HEK293 (cell line): ENCODE measurements around the gene STYK1.
"Not testable (repeated sequence)": the region's sequence is repeated elsewhere in the genome, so short reads cannot be mapped to it uniquely, and the experiment has no call there.

ENCODE experiments used
- CTCF ChIA-PET: fragments of 350-600 bp; formaldehyde crosslinking; extraction: SDS; loops from one replicate; lab custom pipeline; 2021; ENCODE audit warnings: antibody characterized with exemption; lab: Yijun Ruan, JAX
- POLR2A ChIA-PET: fragments of 300-600 bp; formaldehyde crosslinking; extraction: SDS; loops from one replicate; lab custom pipeline; 2020; ENCODE audit warnings: antibody characterized with exemption, inconsistent platforms; lab: Yijun Ruan, JAX
- H3K27ac ChIP-seq: fragments of 200-500 bp; sonication (Bioruptor generic); 2 replicates; pipeline ENCODE4 v1.5.1; 2014; ENCODE audit warnings: low read depth, low read length, control low read depth, inconsistent platforms; ENCODE audit errors: extremely low read depth
- H3K36me3 ChIP-seq, 2 experiments: fragments of 200-500 bp in 1 of 2; sonication (Bioruptor generic) in 1 of 2; 1 replicate in 1 of 2; 2 replicates in 1 of 2; pipeline ENCODE4 v1.5.1; 2014 to 2017; ENCODE audit warnings: inconsistent platforms in 2 of 2, low read length in 2 of 2; ENCODE audit not compliant: control insufficient read depth in 2 of 2, insufficient read depth in 1 of 2
- H3K4me1 ChIP-seq: fragments of 200-500 bp; sonication (Bioruptor generic); 2 replicates; pipeline ENCODE4 v1.5.1; 2014; ENCODE audit warnings: mild to moderate bottlenecking, low read length, inconsistent platforms; ENCODE audit not compliant: control insufficient read depth, insufficient read depth
- H3K4me3 ChIP-seq: 2 replicates; pipeline ENCODE4 v1.5.1; 2011; ENCODE audit warnings: low read depth, mild to moderate bottlenecking, control low read depth, low read length, moderate library complexity
- H3K9me3 ChIP-seq: fragments of 200-500 bp; sonication (Bioruptor generic); 2 replicates; pipeline ENCODE4 v1.5.1; 2014; ENCODE audit warnings: low read depth, low read length, inconsistent platforms; ENCODE audit not compliant: control insufficient read depth, insufficient read depth
- KLF1 ChIP-seq: fragments of 450-650 bp; formaldehyde crosslinking; IDR thresholded peaks from 2 replicates; pipeline ENCODE4 v1.5.1; 2016; ENCODE audit warnings: missing biosample characterization, missing genetic modification characterization
- SCRT1 ChIP-seq: fragments of 450-650 bp; formaldehyde crosslinking; IDR thresholded peaks from 2 replicates; pipeline ENCODE4 v1.5.1; 2016; ENCODE audit warnings: missing biosample characterization, missing genetic modification characterization, borderline replicate concordance
- SCRT2 ChIP-seq: fragments of 450-650 bp; formaldehyde crosslinking; IDR thresholded peaks from 2 replicates; pipeline ENCODE4 v1.5.1; 2016; ENCODE audit warnings: missing biosample characterization, missing genetic modification characterization
- SP2 ChIP-seq: fragments of 450-650 bp; formaldehyde crosslinking; IDR thresholded peaks from 2 replicates; pipeline ENCODE4 v1.5.1; 2016; ENCODE audit warnings: missing biosample characterization, missing genetic modification characterization
- ZBTB48 ChIP-seq: fragments of 450-650 bp; formaldehyde crosslinking; IDR thresholded peaks from 2 replicates; pipeline ENCODE4 v1.5.1; 2016; ENCODE audit warnings: missing biosample characterization, missing genetic modification characterization
- ZNF16 ChIP-seq: fragments of 450-650 bp; formaldehyde crosslinking; IDR thresholded peaks from 2 replicates; pipeline ENCODE4 v1.5.1; 2016; ENCODE audit warnings: low read depth, missing biosample characterization, missing genetic modification characterization
- ZNF2 ChIP-seq: fragments of 450-650 bp; formaldehyde crosslinking; IDR thresholded peaks from 2 replicates; pipeline ENCODE4 v1.5.1; 2016; ENCODE audit warnings: missing biosample characterization, missing genetic modification characterization
- ZNF266 ChIP-seq: fragments of 450-650 bp; formaldehyde crosslinking; IDR thresholded peaks from 2 replicates; pipeline ENCODE4 v1.5.1; 2016; ENCODE audit warnings: missing biosample characterization, missing genetic modification characterization, low read depth
- ZNF354C ChIP-seq: fragments of 450-650 bp; formaldehyde crosslinking; IDR thresholded peaks from 2 replicates; pipeline ENCODE4 v1.5.1; 2016; ENCODE audit warnings: missing biosample characterization, missing genetic modification characterization, low read depth, borderline replicate concordance
- ZNF366 ChIP-seq: fragments of 450-650 bp; formaldehyde crosslinking; conservative IDR thresholded peaks from 2 replicates; pipeline ENCODE4 v1.5.1; 2016; ENCODE audit warnings: missing biosample characterization, missing genetic modification characterization
- ZNF48 ChIP-seq: fragments of 450-650 bp; formaldehyde crosslinking; IDR thresholded peaks from 2 replicates; pipeline ENCODE4 v1.5.1; 2016; ENCODE audit warnings: missing biosample characterization, missing genetic modification characterization
- ZNF544 ChIP-seq: fragments of 450-650 bp; formaldehyde crosslinking; IDR thresholded peaks from 2 replicates; pipeline ENCODE4 v1.5.0; 2017; ENCODE audit warnings: missing biosample characterization, missing genetic modification characterization
- ZNF560 ChIP-seq: fragments of 450-650 bp; formaldehyde crosslinking; IDR thresholded peaks from 2 replicates; pipeline ENCODE4 v1.5.1; 2017; ENCODE audit warnings: missing biosample characterization, missing genetic modification characterization, borderline replicate concordance
- ZNF654 ChIP-seq: fragments of 450-650 bp; formaldehyde crosslinking; IDR thresholded peaks from 2 replicates; pipeline ENCODE4 v1.5.1; 2016; ENCODE audit warnings: low read depth, missing biosample characterization, missing genetic modification characterization
- ZNF747 ChIP-seq: fragments of 450-650 bp; formaldehyde crosslinking; IDR thresholded peaks from 2 replicates; pipeline ENCODE4 v1.5.1; 2016; ENCODE audit warnings: missing biosample characterization, missing genetic modification characterization
- ZNF776 ChIP-seq: fragments of 450-650 bp; formaldehyde crosslinking; IDR thresholded peaks from 2 replicates; pipeline ENCODE4 v1.5.0; 2017; ENCODE audit warnings: missing biosample characterization, missing genetic modification characterization, borderline replicate concordance
- ZSCAN16 ChIP-seq: fragments of 450-650 bp; formaldehyde crosslinking; IDR thresholded peaks from 2 replicates; pipeline ENCODE4 v1.5.1; 2016; ENCODE audit warnings: missing biosample characterization, missing genetic modification characterization
- TF ChIP-seq, protein P1 (sequence below): fragments of 450-650 bp; formaldehyde crosslinking; IDR thresholded peaks from 2 replicates; pipeline ENCODE4 v1.5.1; 2016; ENCODE audit warnings: missing biosample characterization, missing genetic modification characterization
- TF ChIP-seq, protein P2 (sequence below): fragments of 450-650 bp; formaldehyde crosslinking; IDR thresholded peaks from 2 replicates; pipeline ENCODE4 v1.5.1; 2016; ENCODE audit warnings: missing biosample characterization, missing genetic modification characterization
- TF ChIP-seq, protein P3 (sequence below): fragments of 450-650 bp; formaldehyde crosslinking; IDR thresholded peaks from 2 replicates; pipeline ENCODE4 v1.5.1; 2017; ENCODE audit warnings: missing biosample characterization, mild to moderate bottlenecking, missing genetic modification characterization, moderate library complexity

STYK1 gene

DNA sequence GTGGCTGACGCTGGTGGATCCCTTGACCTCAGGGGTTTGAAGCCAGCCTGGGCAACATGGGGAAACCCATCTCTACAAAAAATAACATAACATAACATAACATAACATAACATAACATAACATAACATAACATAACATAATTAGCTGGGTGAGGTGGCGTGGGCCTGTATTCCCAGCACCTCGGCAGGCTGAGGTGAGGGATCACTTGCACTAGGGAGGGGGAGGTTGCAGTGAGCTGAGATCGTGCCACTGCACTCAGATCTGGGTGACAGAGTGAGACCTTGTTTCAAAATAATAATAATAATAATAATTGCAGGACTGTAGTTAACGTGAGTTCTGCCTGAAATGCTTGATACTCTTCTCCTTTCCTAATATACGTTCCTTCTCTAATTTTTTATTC, 61.7 kb downstream of the STYK1 start:
- Histone ChIP-seq H3K4me1 (0 out of 2 replicates have a peak, but pooled peaks cover 3% of the 10 kb centered on the region), H3K4me3 (peak overlapping the region; percentile 82; the same call in 1 of the 2 replicates)

DNA sequence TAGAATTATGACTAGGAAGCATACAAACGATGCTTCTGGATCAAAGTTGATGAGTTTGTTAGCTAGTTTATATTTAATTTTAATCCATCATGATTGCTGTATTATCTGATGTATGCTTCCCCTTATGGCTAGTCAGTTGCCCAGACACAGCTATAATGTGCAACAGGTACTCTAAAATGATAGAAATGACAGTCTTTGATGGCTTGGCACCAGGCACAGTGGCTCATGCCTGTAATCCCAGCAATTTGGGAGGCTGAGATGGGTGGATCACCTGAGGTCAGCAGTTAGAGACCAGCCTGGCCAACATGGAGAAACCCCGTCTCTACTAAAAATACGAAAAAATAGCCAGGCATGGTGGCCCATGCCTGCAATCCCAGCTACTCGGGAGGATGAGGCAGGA, 62.6 kb downstream of the STYK1 start:
- not testable (repeated sequence) for H3K9me3 ChIP-seq, H3K27ac ChIP-seq, H3K4me3 ChIP-seq, H3K4me1 ChIP-seq
- H3K36me3 ChIP-seq, result peaks cover 31 to 46% of the 10 kb centered on the region in 2 experiments
- ChIA-PET CTCF (interaction anchor here (0.7 to 2.3 kb wide), 2 partner anchors 15 to 138 kb away, joined by 3 to 10 read pairs; no protein-coding TSS in a partner anchor), POLR2A (interaction anchor here (0.7 kb wide), 1 partner anchor 552 kb away, joined by 7 read pairs; no protein-coding TSS in a partner anchor)
- peak; percentile 93 for TF ChIP-seq SCRT1 (tag by site-specific recombination)
- peak; percentile 91 for TF ChIP-seq SCRT2 (tag by site-specific recombination)
- TF ChIP-seq, all 188 proteins: peak for 2; not testable (repeated sequence) for 186

More for the DNA sequence above, 61.7 kb downstream of the STYK1 start:
- CTCF ChIA-PET, result interaction anchor here (0.6 to 2.3 kb wide), 2 partner anchors 38 to 138 kb away, joined by 3 to 10 read pairs; no protein-coding TSS in a partner anchor
- H3K36me3 ChIP-seq, result peaks cover 31 to 41% of the 10 kb centered on the region in 2 experiments
- POLR2A ChIA-PET, result no interaction called here
- H3K9me3 ChIP-seq, result no peaks in the 10 kb centered on the region
- no peak overlapping the region for H3K27ac ChIP-seq
- TF ChIP-seq ZBTB48 (tag by site-specific recombination), result peak; percentile 46; the same call in 1 of the 2 replicates
- TF ChIP-seq ZNF48, result no peak

DNA sequence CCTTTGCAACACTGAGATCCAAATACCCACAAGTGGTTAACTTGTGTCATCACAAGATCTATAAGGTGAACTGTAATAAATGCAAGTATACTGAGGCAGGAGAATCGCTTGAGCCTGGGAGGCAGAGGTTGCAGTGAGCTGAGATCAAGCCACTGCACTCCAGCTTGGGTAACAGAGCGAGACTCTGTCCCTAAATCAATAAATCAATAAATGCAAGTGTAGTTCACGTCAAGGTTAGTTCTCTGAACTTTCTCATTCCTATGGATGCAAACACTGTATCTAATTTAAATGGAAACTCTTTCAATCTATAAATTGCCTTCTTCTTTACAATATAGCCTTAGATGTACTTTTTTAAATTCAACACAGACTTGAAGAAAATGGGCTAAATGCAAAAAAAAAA, 63.7 kb downstream of the STYK1 start:
- Histone ChIP-seq H3K4me3 (no peak overlapping the region), H3K36me3 (peaks cover 31 to 54% of the 10 kb centered on the region in 2 experiments), H3K4me1 (0 out of 2 replicates have a peak, but pooled peaks cover 3% of the 10 kb centered on the region), H3K27ac (no peak overlapping the region), H3K9me3 (no peaks in the 10 kb centered on the region)
- CTCF ChIA-PET, result interaction anchor here (0.6 to 2.3 kb wide), 2 partner anchors 9 to 140 kb away, joined by 3 to 10 read pairs; no protein-coding TSS in a partner anchor
- TF ChIP-seq ZNF2 (tag by site-specific recombination), result no peak
- no peak for TF ChIP-seq ZNF776 (tag by site-specific recombination)
- no peak for TF ChIP-seq ZNF366 (tag by site-specific recombination)
- POLR2A ChIA-PET, result no interaction called here

DNA sequence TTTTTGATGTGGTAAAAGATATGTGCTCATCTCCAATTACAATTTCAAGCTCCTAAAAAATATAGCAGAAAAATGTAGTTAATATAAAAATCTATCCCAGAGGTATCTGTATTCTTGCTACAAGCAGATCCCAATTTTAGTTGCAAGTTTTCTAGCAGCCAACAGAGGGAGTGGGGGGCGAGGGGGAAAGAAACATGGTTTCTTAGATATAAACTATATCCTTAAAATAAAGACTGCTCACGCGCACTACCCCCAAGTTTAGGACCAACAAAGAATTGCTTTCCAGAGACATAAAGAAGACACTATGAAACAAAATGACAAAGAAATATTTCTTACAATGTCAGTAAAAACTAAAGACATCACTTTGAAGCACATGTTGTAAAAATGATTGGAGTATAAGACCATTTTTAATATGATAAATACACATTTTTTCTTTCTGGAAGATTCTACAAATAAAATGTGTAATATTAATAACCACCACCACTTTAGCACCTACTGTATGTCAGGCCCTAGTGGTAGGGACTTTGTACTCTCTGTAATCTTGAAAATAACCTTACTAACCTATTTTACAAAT, 65.9 kb downstream of the STYK1 start:
- no peak overlapping the region for H3K4me3 ChIP-seq
- TF ChIP-seq SP2 (no peak), KLF1 (tag by site-specific recombination) (no peak), ZNF747 (tag by site-specific recombination) (no peak), ZNF354C (tag by site-specific recombination) (no peak), ZSCAN16 (no peak), ZNF544 (tag by site-specific recombination) (no peak), ZNF560 (no peak), ZNF16 (tag by site-specific recombination) (no peak)
- peaks cover 34 to 65% of the 10 kb centered on the region in 2 experiments for H3K36me3 ChIP-seq
- ChIA-PET POLR2A (interaction anchor here (0.6 kb wide), 1 partner anchor 438 kb away, joined by 3 read pairs; no protein-coding TSS in a partner anchor), CTCF (interaction anchor here (0.6 to 1.3 kb wide), 4 partner anchors 26 to 394 kb away, joined by 3 to 4 read pairs (median 3); no protein-coding TSS in a partner anchor)
- H3K27ac ChIP-seq, result no peak overlapping the region
- H3K4me1 ChIP-seq, result 0 out of 2 replicates have a peak, but pooled peaks cover 3% of the 10 kb centered on the region
- H3K9me3 ChIP-seq, result no peaks in the 10 kb centered on the region

DNA sequence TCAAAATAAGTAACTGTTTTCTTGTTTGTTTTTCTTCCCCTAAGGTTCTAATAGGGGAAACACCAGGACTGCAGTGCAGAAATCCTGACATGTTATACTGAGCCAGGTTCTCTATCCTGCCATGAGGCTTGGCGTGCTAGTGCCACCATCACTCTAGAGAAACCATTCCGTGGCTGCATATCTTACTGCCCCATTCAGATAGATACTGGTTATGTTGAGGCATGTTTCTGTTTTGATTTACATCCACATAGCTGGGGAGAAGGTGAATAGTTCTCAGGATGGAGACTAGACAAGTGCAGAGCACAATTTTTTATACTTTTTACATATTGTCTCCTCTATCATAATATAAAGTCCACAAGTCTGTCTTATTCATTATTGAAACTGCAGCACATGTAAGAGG, 72.0 kb downstream of the STYK1 start:
- Histone ChIP-seq H3K9me3 (no peaks in the 10 kb centered on the region), H3K36me3 (peaks cover 3 to 33% of the 10 kb centered on the region in 2 experiments; a peak in 2 of 3 replicates), H3K4me1 (no peaks in the 10 kb centered on the region), H3K27ac (no peak overlapping the region), H3K4me3 (no peak overlapping the region)
- TF ChIP-seq, protein P1, sequence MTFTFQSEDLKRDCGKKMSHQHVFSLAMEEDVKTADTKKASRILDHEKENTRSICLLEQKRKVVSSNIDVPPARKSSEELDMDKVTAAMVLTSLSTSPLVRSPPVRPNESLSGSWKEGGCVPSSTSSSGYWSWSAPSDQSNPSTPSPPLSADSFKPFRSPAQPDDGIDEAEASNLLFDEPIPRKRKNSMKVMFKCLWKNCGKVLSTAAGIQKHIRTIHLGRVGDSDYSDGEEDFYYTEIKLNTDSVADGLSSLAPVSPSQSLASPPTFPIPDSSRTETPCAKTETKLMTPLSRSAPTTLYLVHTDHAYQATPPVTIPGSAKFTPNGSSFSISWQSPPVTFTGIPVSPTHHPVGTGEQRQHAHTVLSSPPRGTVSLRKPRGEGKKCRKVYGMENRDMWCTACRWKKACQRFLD (tag by site-specific recombination), result no peak
- TF ChIP-seq, protein P2, sequence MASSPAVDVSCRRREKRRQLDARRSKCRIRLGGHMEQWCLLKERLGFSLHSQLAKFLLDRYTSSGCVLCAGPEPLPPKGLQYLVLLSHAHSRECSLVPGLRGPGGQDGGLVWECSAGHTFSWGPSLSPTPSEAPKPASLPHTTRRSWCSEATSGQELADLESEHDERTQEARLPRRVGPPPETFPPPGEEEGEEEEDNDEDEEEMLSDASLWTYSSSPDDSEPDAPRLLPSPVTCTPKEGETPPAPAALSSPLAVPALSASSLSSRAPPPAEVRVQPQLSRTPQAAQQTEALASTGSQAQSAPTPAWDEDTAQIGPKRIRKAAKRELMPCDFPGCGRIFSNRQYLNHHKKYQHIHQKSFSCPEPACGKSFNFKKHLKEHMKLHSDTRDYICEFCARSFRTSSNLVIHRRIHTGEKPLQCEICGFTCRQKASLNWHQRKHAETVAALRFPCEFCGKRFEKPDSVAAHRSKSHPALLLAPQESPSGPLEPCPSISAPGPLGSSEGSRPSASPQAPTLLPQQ (tag by site-specific recombination), result no peak
- TF ChIP-seq ZNF266 (tag by site-specific recombination) (no peak), ZNF654 (tag by site-specific recombination) (no peak)
- TF ChIP-seq, protein P3, sequence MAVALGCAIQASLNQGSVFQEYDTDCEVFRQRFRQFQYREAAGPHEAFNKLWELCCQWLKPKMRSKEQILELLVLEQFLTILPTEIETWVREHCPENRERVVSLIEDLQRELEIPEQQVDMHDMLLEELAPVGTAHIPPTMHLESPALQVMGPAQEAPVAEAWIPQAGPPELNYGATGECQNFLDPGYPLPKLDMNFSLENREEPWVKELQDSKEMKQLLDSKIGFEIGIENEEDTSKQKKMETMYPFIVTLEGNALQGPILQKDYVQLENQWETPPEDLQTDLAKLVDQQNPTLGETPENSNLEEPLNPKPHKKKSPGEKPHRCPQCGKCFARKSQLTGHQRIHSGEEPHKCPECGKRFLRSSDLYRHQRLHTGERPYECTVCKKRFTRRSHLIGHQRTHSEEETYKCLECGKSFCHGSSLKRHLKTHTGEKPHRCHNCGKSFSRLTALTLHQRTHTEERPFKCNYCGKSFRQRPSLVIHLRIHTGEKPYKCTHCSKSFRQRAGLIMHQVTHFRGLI (tag by site-specific recombination), result no peak
- ChIA-PET POLR2A (no interaction called here), CTCF (interaction anchor here (0.6 kb wide), 1 partner anchor 93 kb away, joined by 3 read pairs; no protein-coding TSS in a partner anchor)
